Measurements from ENCODE around the gene CCDC134. TPM values are rescaled to one million over a fixed set of nuclear protein-coding genes. Genes with fewer than 3 reads are reported as not detected.
"Not testable (repeated sequence)": the region's sequence is repeated elsewhere in the genome, so short reads cannot be mapped to it uniquely, and the experiment has no call there.

The CCDC134 gene
- total RNA-seq, 1 donor from 2014 or later: 10.3 TPM

GRCh38 chr22:41833369-41834004 lies 33.0 kb downstream of the CCDC134 start:
- Histone ChIP-seq H3K4me3 (ENCODE audit: low read depth, low read length) (peak overlapping the region; percentile 84), H3K36me3 (ENCODE audit: control insufficient read depth, insufficient read depth, low read length) (no peaks in the 10 kb centered on the region), H3K27me3 (ENCODE audit: control insufficient read depth, insufficient read depth, low read length) (no peaks in the 10 kb centered on the region)
- TF ChIP-seq, protein P1, sequence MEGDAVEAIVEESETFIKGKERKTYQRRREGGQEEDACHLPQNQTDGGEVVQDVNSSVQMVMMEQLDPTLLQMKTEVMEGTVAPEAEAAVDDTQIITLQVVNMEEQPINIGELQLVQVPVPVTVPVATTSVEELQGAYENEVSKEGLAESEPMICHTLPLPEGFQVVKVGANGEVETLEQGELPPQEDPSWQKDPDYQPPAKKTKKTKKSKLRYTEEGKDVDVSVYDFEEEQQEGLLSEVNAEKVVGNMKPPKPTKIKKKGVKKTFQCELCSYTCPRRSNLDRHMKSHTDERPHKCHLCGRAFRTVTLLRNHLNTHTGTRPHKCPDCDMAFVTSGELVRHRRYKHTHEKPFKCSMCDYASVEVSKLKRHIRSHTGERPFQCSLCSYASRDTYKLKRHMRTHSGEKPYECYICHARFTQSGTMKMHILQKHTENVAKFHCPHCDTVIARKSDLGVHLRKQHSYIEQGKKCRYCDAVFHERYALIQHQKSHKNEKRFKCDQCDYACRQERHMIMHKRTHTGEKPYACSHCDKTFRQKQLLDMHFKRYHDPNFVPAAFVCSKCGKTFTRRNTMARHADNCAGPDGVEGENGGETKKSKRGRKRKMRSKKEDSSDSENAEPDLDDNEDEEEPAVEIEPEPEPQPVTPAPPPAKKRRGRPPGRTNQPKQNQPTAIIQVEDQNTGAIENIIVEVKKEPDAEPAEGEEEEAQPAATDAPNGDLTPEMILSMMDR (IDR thresholded peaks at IDR 0.05; ENCODE audit: insufficient read depth, low read length, poor library complexity, severe bottlenecking): no peak
- DNase-seq (ENCODE audit: low read depth): no peak

DNA sequence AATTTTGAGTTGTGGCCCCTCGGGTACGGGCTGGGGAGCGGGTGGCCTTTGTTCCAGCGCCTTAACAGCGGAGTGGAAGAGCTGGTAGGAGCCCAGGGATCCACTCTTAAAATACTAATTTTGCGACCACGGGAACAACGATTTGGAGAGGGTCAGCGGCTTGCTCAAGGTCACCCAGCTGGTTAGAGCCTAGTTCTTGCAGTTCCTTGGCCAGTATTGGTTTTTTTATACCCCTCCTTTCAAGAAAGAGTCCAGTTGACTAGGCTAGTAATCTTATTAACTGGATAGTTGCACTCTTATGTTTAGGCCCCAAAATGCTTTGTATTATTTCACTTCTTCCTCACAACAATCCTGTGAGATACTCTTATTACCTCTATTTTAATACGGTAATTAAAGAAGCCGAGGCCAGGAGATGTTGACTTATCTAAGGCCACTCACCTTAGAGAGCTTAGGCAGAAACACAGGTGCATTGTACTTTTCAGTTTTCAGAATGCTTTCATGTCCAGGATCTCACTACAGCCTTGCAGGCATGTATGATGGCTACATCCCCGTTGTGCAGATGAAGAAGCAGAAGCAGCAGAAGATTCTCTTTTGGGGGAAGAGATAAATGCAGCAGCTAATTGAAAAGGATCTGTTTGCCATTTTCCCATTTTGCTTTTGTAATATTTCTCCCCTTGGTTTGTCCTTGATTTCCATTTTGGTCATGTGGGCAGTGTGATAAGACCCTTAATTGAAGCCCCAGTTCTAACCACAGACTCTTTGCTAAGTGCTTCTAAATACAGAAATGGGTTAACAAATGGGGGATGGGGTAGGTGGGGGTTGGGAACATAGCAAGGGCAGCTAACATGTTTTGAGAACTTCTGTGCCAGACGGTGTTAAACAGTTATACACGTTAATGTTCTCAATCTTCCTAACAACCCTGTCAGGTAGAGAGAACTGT lies 33.8 kb downstream of the CCDC134 start:
- H3K36me3 ChIP-seq (ENCODE audit: control insufficient read depth, insufficient read depth, low read length): peaks cover 1% of the 10 kb centered on the region
- no peaks in the 10 kb centered on the region for H3K27me3 ChIP-seq (ENCODE audit: control insufficient read depth, insufficient read depth, low read length)
- TF ChIP-seq, protein P1 (IDR thresholded peaks at IDR 0.05; ENCODE audit: insufficient read depth, low read length, poor library complexity, severe bottlenecking): no peak
- no peak for DNase-seq (ENCODE audit: low read depth)
- peak overlapping the region; percentile 84 for H3K4me3 ChIP-seq (ENCODE audit: low read depth, low read length)

GRCh38 chr22:41835462-41835861 lies 35.0 kb downstream of the CCDC134 start:
- H3K4me3 ChIP-seq (ENCODE audit: low read depth, low read length); H3K36me3 ChIP-seq (ENCODE audit: control insufficient read depth, insufficient read depth, low read length); DNase-seq (ENCODE audit: low read depth); H3K27me3 ChIP-seq (ENCODE audit: control insufficient read depth, insufficient read depth, low read length): not testable (repeated sequence)

GRCh38 chr22:41836551-41836950 lies 36.1 kb downstream of the CCDC134 start:
- no peak for DNase-seq (ENCODE audit: low read depth)
- H3K36me3 ChIP-seq (ENCODE audit: control insufficient read depth, insufficient read depth, low read length): peaks cover 2% of the 10 kb centered on the region
- TF ChIP-seq, protein P1 (IDR thresholded peaks at IDR 0.05; ENCODE audit: insufficient read depth, low read length, poor library complexity, severe bottlenecking): no peak
- no peaks in the 10 kb centered on the region for H3K27me3 ChIP-seq (ENCODE audit: control insufficient read depth, insufficient read depth, low read length)
- H3K4me3 ChIP-seq (ENCODE audit: low read depth, low read length): no peak overlapping the region

DNA sequence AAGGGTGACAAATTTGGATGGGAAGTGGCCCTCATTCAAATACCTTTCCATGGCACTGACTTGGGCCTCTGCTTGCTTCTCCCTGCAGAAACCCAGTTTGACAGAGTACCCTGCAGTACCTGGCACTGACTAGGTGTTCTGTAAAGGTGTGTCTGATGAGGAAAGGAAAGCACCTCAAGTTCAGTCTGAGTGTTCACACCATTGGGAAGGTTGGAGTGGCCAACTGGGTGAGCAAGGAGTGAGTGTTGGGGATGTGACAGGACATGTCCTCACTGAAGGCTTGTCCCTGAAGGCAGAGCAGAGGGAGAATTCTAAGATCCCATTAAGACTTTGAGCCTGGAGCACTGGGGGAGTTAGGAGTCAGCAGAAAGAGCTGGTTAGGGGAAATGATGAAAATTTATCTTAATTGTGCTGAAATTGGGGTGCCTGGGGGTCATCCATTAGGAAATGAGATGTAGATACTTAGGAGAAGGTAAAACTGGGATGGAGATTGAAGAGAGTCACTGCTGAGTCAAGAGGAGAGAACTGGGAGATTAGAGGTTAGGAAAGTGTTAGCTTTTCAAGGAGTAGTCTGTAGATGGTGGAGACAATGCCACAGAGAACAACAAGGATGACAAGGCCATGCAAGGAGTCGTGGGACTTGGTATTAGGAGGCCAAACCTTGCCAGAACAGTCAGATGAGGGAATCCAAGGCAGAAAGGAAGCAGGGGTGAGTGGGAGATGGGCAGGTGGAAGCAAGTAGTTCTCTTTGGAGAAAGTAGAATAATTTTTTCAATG lies 38.6 kb downstream of the CCDC134 start:
- Histone ChIP-seq H3K27me3 (ENCODE audit: control insufficient read depth, insufficient read depth, low read length) (no peaks in the 10 kb centered on the region), H3K36me3 (ENCODE audit: control insufficient read depth, insufficient read depth, low read length) (peaks cover 2% of the 10 kb centered on the region), H3K4me3 (ENCODE audit: low read depth, low read length) (no peak overlapping the region)
- no peak for DNase-seq (ENCODE audit: low read depth)
- TF ChIP-seq, protein P1 (IDR thresholded peaks at IDR 0.05; ENCODE audit: insufficient read depth, low read length, poor library complexity, severe bottlenecking): no peak

DNA sequence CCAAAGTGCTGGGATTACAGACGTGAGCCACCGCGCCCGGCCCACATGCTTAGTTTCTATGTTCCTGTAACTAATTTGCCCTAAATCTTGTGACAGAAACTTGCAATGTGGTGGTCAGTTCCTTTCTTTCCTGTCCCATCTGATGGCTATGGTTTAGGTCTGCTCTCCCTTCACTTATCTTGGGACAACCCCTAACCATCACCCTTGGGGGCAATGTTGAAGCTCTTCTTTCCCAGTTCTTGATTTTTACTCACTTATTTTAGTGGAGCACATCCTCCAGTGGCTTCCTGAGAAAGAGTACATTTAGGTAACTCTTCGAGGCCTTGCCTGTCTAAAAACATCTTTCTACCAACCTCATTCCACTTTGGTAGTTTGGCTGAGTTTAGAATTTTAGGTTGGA lies 39.7 kb downstream of the CCDC134 start:
- peaks cover 2% of the 10 kb centered on the region for H3K36me3 ChIP-seq (ENCODE audit: control insufficient read depth, insufficient read depth, low read length)
- no peak overlapping the region for H3K4me3 ChIP-seq (ENCODE audit: low read depth, low read length)
- H3K27me3 ChIP-seq (ENCODE audit: control insufficient read depth, insufficient read depth, low read length): no peaks in the 10 kb centered on the region
- TF ChIP-seq, protein P1 (IDR thresholded peaks at IDR 0.05; ENCODE audit: insufficient read depth, low read length, poor library complexity, severe bottlenecking): no peak
- no peak for DNase-seq (ENCODE audit: low read depth)

Measured in kidney epithelial cell (primary cell).